PC-3 (cell line): ENCODE results near the gene MTMR6. TPM values are rescaled to one million over a fixed set of nuclear protein-coding genes. Genes with fewer than 3 reads are reported as not detected.

Experiments
- ATAC-seq: fragments of 200-7000 bp; cut with Tn5 transposase; 2 replicates; pipeline ENCODE4 v1.9.1; 2020; ENCODE audit warnings: mild to moderate bottlenecking, moderate library complexity
- BruUV-seq: library from RNA; stranded (reverse); fragments of 400-500 nt; replicated peaks from 2 replicates; lab custom pipeline; 2021; lab: Mats Ljungman, UMichigan
- CTCF ChIA-PET: fragments of 300-600 bp; sonication (Branson Sonifier 250); formaldehyde crosslinking; loops from one replicate; lab custom pipeline; 2022; ENCODE audit warnings: antibody characterized with exemption; lab: Charles Lee
- POLR2A ChIA-PET: fragments of 300-600 bp; sonication (Branson Sonifier 250); formaldehyde crosslinking; loops from one replicate; lab custom pipeline; 2022; ENCODE audit warnings: antibody characterized with exemption; ENCODE audit not compliant: unreplicated experiment; lab: Charles Lee
- DNase-seq: peaks from one replicate; pipeline ENCODE4 v3.0.0-alpha.2; 2015
- H2AFZ ChIP-seq: fragments of 300-600 bp; sonication (generic); 2 replicates; pipeline ENCODE4 v1.6.0; 2016; ENCODE audit warnings: antibody characterized with exemption, low read length
- H3F3A ChIP-seq: fragments of 300-600 bp; sonication (generic); one replicate; pipeline ENCODE4 v1.6.0; 2017; ENCODE audit warnings: antibody characterized with exemption, low read length, control low read depth, mild to moderate bottlenecking; ENCODE audit not compliant: unreplicated experiment
- H3K27ac ChIP-seq: fragments of 300-600 bp; sonication (generic); 2 replicates; pipeline ENCODE4 v1.5.1; 2016; ENCODE audit warnings: mild to moderate bottlenecking, low read length
- H3K27me3 ChIP-seq: fragments of 300-600 bp; sonication (generic); 2 replicates; pipeline ENCODE4 v1.6.1; 2016; ENCODE audit warnings: low read length, mixed read lengths
- H3K36me3 ChIP-seq: fragments of 300-600 bp; sonication (generic); 2 replicates; pipeline ENCODE4 v1.6.1; 2016; ENCODE audit warnings: low read depth, mixed run types, low read length, mixed read lengths
- H3K4me1 ChIP-seq: fragments of 300-600 bp; sonication (generic); 2 replicates; pipeline ENCODE4 v1.5.1; 2016; ENCODE audit warnings: low read length; ENCODE audit not compliant: insufficient read depth
- H3K4me2 ChIP-seq: fragments of 300-600 bp; sonication (generic); 2 replicates; pipeline ENCODE4 v1.6.0; 2016; ENCODE audit warnings: low read length
- H3K4me3 ChIP-seq: fragments of 300-600 bp; sonication (generic); 2 replicates; pipeline ENCODE4 v1.5.1; 2016; ENCODE audit warnings: mild to moderate bottlenecking, low read length, mixed read lengths
- H3K79me2 ChIP-seq: fragments of 300-600 bp; sonication (generic); 2 replicates; pipeline ENCODE4 v1.6.1; 2017; ENCODE audit warnings: low read length, mixed read lengths
- H3K9ac ChIP-seq: fragments of 300-600 bp; sonication (generic); 2 replicates; pipeline ENCODE4 v1.6.0; 2016; ENCODE audit warnings: mild to moderate bottlenecking, low read length
- H3K9me2 ChIP-seq: fragments of 300-600 bp; sonication (generic); replicated peaks from 2 replicates; pipeline ENCODE4 v1.6.1; 2016; ENCODE audit warnings: mixed run types, low read length, mixed read lengths
- H3K9me3 ChIP-seq: fragments of 300-600 bp; sonication (generic); 2 replicates; pipeline ENCODE4 v1.6.1; 2016; ENCODE audit warnings: low read length, mixed read lengths
- H4K20me1 ChIP-seq: fragments of 300-600 bp; sonication (generic); 2 replicates; pipeline ENCODE4 v1.6.1; 2016; ENCODE audit warnings: low read length, mixed read lengths
- CTCF ChIP-seq: fragments of 300-600 bp; sonication (generic); conservative IDR thresholded peaks from 2 replicates; pipeline ENCODE4 v1.5.1; 2017; ENCODE audit warnings: antibody characterized with exemption, low read depth, mild to moderate bottlenecking, low read length
- EZH2 ChIP-seq: fragments of 300-600 bp; sonication (generic); IDR thresholded peaks from one replicate; pipeline ENCODE4 v1.6.1; 2017; ENCODE audit warnings: antibody characterized with exemption, mild to moderate bottlenecking, low read length; ENCODE audit not compliant: unreplicated experiment
- EZH2phosphoT487 ChIP-seq: fragments of 300-600 bp; sonication (generic); IDR thresholded peaks from 2 replicates; pipeline ENCODE4 v1.6.1; 2018; ENCODE audit warnings: mild to moderate bottlenecking, antibody characterized with exemption, low read length, borderline replicate concordance
- intact Hi-C: fragments of 100-400 bp; cut with micrococcal nuclease; formaldehyde crosslinking; loops from 2 replicates; pipeline ENCODE4 v1.9.0; 2023
- total RNA-seq: library from RNA; depleted of rRNA; stranded (reverse); fragments of >200 nt; gene quantifications from 2 replicates; pipeline ENCODE4 v1.2.3, GENCODE V29; 2014

Gene MTMR6
- total RNA-seq, 1 experiment from 2014 or later, result 10.5 TPM

- TF ChIP-seq EZH2phosphoT487 (no peak), CTCF (no peak), EZH2 (no peak)
- ChIA-PET POLR2A (no interaction called here), CTCF (no interaction called here)
- ATAC-seq, result no peak
- no peak overlapping the region for H3K4me2 ChIP-seq
- no peaks in the 10 kb centered on the region for H3K27me3 ChIP-seq
- H3K9me3 ChIP-seq, result no peaks in the 10 kb centered on the region
- H3F3A ChIP-seq, result no peaks in the 10 kb centered on the region
- no peaks in the 10 kb centered on the region for H3K9me2 ChIP-seq
- DNase-seq, result no peak
- intact Hi-C loops, result no loop called here
- H3K79me2 ChIP-seq, result no peaks in the 10 kb centered on the region
- no peaks in the 10 kb centered on the region for H3K4me1 ChIP-seq
- H4K20me1 ChIP-seq, result no peaks in the 10 kb centered on the region
- no peak overlapping the region for H3K27ac ChIP-seq
- BruUV-seq, result no TSS peak
- peaks cover 14% of the 10 kb centered on the region for H3K36me3 ChIP-seq
- H2AFZ ChIP-seq, result no peak overlapping the region
- no peak overlapping the region for H3K9ac ChIP-seq
- no peak overlapping the region for H3K4me3 ChIP-seq
These were observed 25.0 kb downstream of the MTMR6 start for GRCh38 chr13:25262261-25262660.

GRCh38 chr13:25253702-25254101, 33.6 kb downstream of the MTMR6 start:
- Histone ChIP-seq H3F3A (no peaks in the 10 kb centered on the region), H3K79me2 (no peaks in the 10 kb centered on the region), H3K4me1 (peaks cover 21% of the 10 kb centered on the region), H3K9me3 (no peaks in the 10 kb centered on the region), H3K4me2 (peak overlapping the region; percentile 76), H3K4me3 (peak overlapping the region; percentile 34; the same call in 1 of the 2 replicates), H3K27me3 (no peaks in the 10 kb centered on the region), H3K9ac (peak overlapping the region; percentile 16; the same call in 1 of the 2 replicates), H3K36me3 (peaks cover 11% of the 10 kb centered on the region), H4K20me1 (no peaks in the 10 kb centered on the region), H2AFZ (no peak overlapping the region), H3K27ac (peak overlapping the region; percentile 78), H3K9me2 (no peaks in the 10 kb centered on the region)
- BruUV-seq, result no TSS peak
- peak; percentile 94 for ATAC-seq
- DNase-seq, result peak; percentile 77
- ChIA-PET POLR2A (no interaction called here), CTCF (no interaction called here)
- TF ChIP-seq EZH2 (no peak), EZH2phosphoT487 (no peak), CTCF (no peak)
- intact Hi-C loops, result loop anchor here (2.0 to 5.0 kb wide), 2 partner anchors 34 to 47 kb away; partner anchors contain the start of genes MTMR6 and NUP58

GRCh38 chr13:25252752-25253151, 34.5 kb downstream of the MTMR6 start:
- ChIA-PET POLR2A (no interaction called here), CTCF (no interaction called here)
- H3K4me3 ChIP-seq, result no peak overlapping the region
- H3K79me2 ChIP-seq, result no peaks in the 10 kb centered on the region
- no peaks in the 10 kb centered on the region for H3F3A ChIP-seq
- no peaks in the 10 kb centered on the region for H3K27me3 ChIP-seq
- ATAC-seq, result no peak
- H2AFZ ChIP-seq, result no peak overlapping the region
- H3K27ac ChIP-seq, result no peak overlapping the region
- peaks cover 11% of the 10 kb centered on the region for H3K36me3 ChIP-seq
- intact Hi-C loops, result loop anchor here (2.0 to 5.0 kb wide), 2 partner anchors 35 to 48 kb away; partner anchors contain the start of genes MTMR6 and NUP58
- H3K9me3 ChIP-seq, result no peaks in the 10 kb centered on the region
- H4K20me1 ChIP-seq, result no peaks in the 10 kb centered on the region
- no TSS peak for BruUV-seq
- TF ChIP-seq CTCF (no peak), EZH2phosphoT487 (no peak), EZH2 (no peak)
- DNase-seq, result no peak
- peaks cover 21% of the 10 kb centered on the region for H3K4me1 ChIP-seq
- no peak overlapping the region for H3K4me2 ChIP-seq
- no peak overlapping the region for H3K9ac ChIP-seq
- no peaks in the 10 kb centered on the region for H3K9me2 ChIP-seq
